Measurements from ENCODE around the gene DNAJC22. TPM values are rescaled to one million over a fixed set of nuclear protein-coding genes. Genes with fewer than 3 reads are reported as not detected.

The DNAJC22 gene
- total and polyA plus RNA-seq, 9 of the 15 experiments (the other 6 are each of a cell fraction or from before 2014, with no cell fraction given), result 0.10 to 1.2 (median 0.47) TPM

DNA sequence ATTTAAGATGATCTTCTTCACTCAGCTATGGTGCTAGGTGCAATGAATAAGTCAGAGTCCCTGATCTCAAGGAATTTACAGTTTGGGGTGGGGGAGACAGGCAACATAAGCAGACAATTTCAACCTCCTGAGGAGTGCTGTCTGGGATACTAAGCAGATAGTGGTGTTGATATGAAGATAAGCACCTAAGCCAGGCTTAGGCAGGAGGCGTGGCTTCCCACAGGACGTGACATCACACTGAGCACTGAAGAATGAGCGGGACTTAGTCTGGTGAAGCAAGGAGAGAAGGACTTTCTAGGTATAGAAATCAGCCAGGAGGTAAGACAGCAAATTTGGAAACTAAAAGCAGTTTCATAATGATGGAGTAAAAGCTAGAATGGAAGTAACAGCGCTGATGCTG lies 44.9 kb upstream of the DNAJC22 start:
- H3K9me1 ChIP-seq (ENCODE audit: control insufficient read depth, insufficient read depth, low read length), result peaks cover 7% of the 10 kb centered on the region
- ATAC-seq (peak; percentile 8; the same call in 1 of the 3 replicates), FAIRE-seq (peak; percentile 88), DNase-seq (ENCODE audit: extremely low read depth in 1 of 4, low spot score in 3 of 4) (peak in 3 of 4 experiments; percentile 66 to 75 (median 71))
- H3K36me3 ChIP-seq (ENCODE audit: control insufficient read depth, insufficient read depth, low read length), result no peaks in the 10 kb centered on the region
- CTCF ChIA-PET (ENCODE audit: low intra/inter-chr PET ratio), result no interaction called here
- BruUV-seq (replicated peaks), result no TSS peak
- no peak overlapping the region for H3K27ac ChIP-seq (ENCODE audit: extremely low read depth, low read depth, low read length)
- H4K20me1 ChIP-seq (replicated peaks; ENCODE audit: control insufficient read depth, insufficient read depth, low read length), result no peaks in the 10 kb centered on the region
- H3K4me3 ChIP-seq, result no peak overlapping the region
- intact Hi-C loops (cut with micrococcal nuclease) (no loop called here), in situ Hi-C loops (cut with MboI) (no loop called here)
- peak overlapping the region; percentile 62 for H3K4me2 ChIP-seq (ENCODE audit: insufficient read depth, low read length)
- POLR2A ChIA-PET, result interaction anchor here (0.7 to 1.2 kb wide), 3 partner anchors 25 to 37 kb away, joined by 3 to 5 read pairs (median 4); partner anchors contain the start of gene TUBA1C
- H2AFZ ChIP-seq (ENCODE audit: low read depth, low read length), result peak overlapping the region; percentile 87
- H3K9ac ChIP-seq (ENCODE audit: insufficient read depth in 1 of 2, low read depth in 2 of 2, low read length in 2 of 2), result peak overlapping the region in 1 of 2 experiments; percentile 15; a peak in 2 of 4 replicates
- no peaks in the 10 kb centered on the region for H3K9me3 ChIP-seq (replicated peaks; ENCODE audit: control insufficient read depth, insufficient read depth, low read depth, low read length)
- peaks cover 29 to 30% of the 10 kb centered on the region in 2 experiments; a peak in 4 of 5 replicates for H3K4me1 ChIP-seq (replicated peaks in 1 of 2; ENCODE audit: control insufficient read depth in 2 of 2, insufficient read depth in 2 of 2, low read length in 2 of 2)
- no peaks in the 10 kb centered on the region for H3K27me3 ChIP-seq (ENCODE audit: control insufficient read depth in 2 of 2, insufficient read depth in 2 of 2, low read length in 2 of 2)
- 24% methylated on average over 4 of the region's 4 CpGs for whole genome bisulfite sequencing (ENCODE audit: insufficient coverage, low coverage, missing lambda C conversion rate)
- no peaks in the 10 kb centered on the region for H3K79me2 ChIP-seq (ENCODE audit: control insufficient read depth, insufficient read depth, low read length)
- TF ChIP-seq JUND (IDR thresholded peaks at IDR 0.05; ENCODE audit: borderline replicate concordance, low read depth, low read length), result 0 out of 2 replicates have a peak, but pooled peaks have one; percentile 11
- peak; percentile 43; the same call in 1 of the 3 replicates for TF ChIP-seq JUND (tag; IDR thresholded peaks at IDR 0.05; ENCODE audit: borderline replicate concordance, low read depth, low read length)
- TF ChIP-seq ARID1B (IDR thresholded peaks at IDR 0.05), result peak; percentile 47; the same call in 1 of the 2 replicates
- TF ChIP-seq POLR2A (conservative IDR thresholded peaks at IDR 0.05), result no peak
- TF ChIP-seq GABPA (tag; conservative IDR thresholded peaks at IDR 0.05; ENCODE audit: low read depth), result peak; percentile 64
- peak in 1 of 2 experiments; percentile 28; a peak in 1 of 4 replicates for TF ChIP-seq RCOR1 (IDR thresholded peaks at IDR 0.05; ENCODE audit: borderline replicate concordance in 1 of 2, low read depth in 2 of 2, low read length in 2 of 2)
- 0 out of 2 replicates have a peak, but pooled peaks have one; percentile 41 for TF ChIP-seq GATA2 (CRISPR knock-in tag; IDR thresholded peaks at IDR 0.05)
- TF ChIP-seq, protein P1, sequence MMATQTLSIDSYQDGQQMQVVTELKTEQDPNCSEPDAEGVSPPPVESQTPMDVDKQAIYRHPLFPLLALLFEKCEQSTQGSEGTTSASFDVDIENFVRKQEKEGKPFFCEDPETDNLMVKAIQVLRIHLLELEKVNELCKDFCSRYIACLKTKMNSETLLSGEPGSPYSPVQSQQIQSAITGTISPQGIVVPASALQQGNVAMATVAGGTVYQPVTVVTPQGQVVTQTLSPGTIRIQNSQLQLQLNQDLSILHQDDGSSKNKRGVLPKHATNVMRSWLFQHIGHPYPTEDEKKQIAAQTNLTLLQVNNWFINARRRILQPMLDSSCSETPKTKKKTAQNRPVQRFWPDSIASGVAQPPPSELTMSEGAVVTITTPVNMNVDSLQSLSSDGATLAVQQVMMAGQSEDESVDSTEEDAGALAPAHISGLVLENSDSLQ (IDR thresholded peaks at IDR 0.05), result 0 out of 2 replicates have a peak, but pooled peaks have one; percentile 33
- TF ChIP-seq ZNF184 (CRISPR knock-in tag; IDR thresholded peaks at IDR 0.05), result no peak
- TF ChIP-seq SMARCE1 (IDR thresholded peaks at IDR 0.05), result 0 out of 2 replicates have a peak, but pooled peaks have one; percentile 31
- TF ChIP-seq CTBP1 (IDR thresholded peaks at IDR 0.05; ENCODE audit: borderline replicate concordance), result peak; percentile 48; the same call in 1 of the 2 replicates
- peak; percentile 78 for TF ChIP-seq CREM (IDR thresholded peaks at IDR 0.05; ENCODE audit: low read depth)
- TF ChIP-seq TAF1 (IDR thresholded peaks at IDR 0.05; ENCODE audit: control insufficient read depth, extremely low read depth, insufficient read depth, low read length, severe bottlenecking), result no peak
- TF ChIP-seq HDAC2 (IDR thresholded peaks at IDR 0.05), result 0 out of 2 replicates have a peak, but pooled peaks have one; percentile 15
- peak in 1 of 2 experiments; percentile 32; a peak in 1 of 4 replicates for TF ChIP-seq ARNT (IDR thresholded peaks at IDR 0.05)
